VCaP (cell line): ENCODE results near the gene EFNA1.
A peak's percentile ranks its signal among the peaks of the same experiment; 100 is the strongest.

Source experiments
- H3K27ac ChIP-seq: fragments of 450-650 bp; 2 replicates; pipeline ENCODE4 v1.5.1; 2017
- CTCF ChIP-seq: fragments of 450-650 bp; conservative IDR thresholded peaks from 2 replicates; pipeline ENCODE4 v1.5.1; 2017; ENCODE audit warnings: mild to moderate bottlenecking, moderate library complexity

Gene EFNA1

GRCh38 chr1:155103325-155103724, 24.4 kb upstream of the EFNA1 start:
- H3K27ac ChIP-seq, result no peak overlapping the region
- TF ChIP-seq CTCF, result no peak

GRCh38 chr1:155104605-155105534, 22.8 kb upstream of the EFNA1 start:
- no peak for TF ChIP-seq CTCF
- peak overlapping the region; percentile 50 for H3K27ac ChIP-seq

GRCh38 chr1:155105604-155106011, 22.1 kb upstream of the EFNA1 start:
- TF ChIP-seq CTCF, result no peak
- peak overlapping the region; percentile 50 for H3K27ac ChIP-seq

GRCh38 chr1:155106862-155107261, 20.8 kb upstream of the EFNA1 start:
- H3K27ac ChIP-seq, result no peak overlapping the region
- TF ChIP-seq CTCF, result no peak

GRCh38 chr1:155107309-155108264, 20.1 kb upstream of the EFNA1 start:
- no peak for TF ChIP-seq CTCF
- no peak overlapping the region for H3K27ac ChIP-seq

- TF ChIP-seq CTCF, result no peak
- no peak overlapping the region for H3K27ac ChIP-seq
Observed at GRCh38 chr1:155108296-155108695, 19.4 kb upstream of the EFNA1 start.

GRCh38 chr1:155110381-155110780, 17.3 kb upstream of the EFNA1 start:
- no peak for TF ChIP-seq CTCF
- peak overlapping the region; percentile 10; the same call in 1 of the 2 replicates for H3K27ac ChIP-seq
